Measurements from ENCODE around the gene LPCAT2.

The LPCAT2 gene

GRCh38 chr16:55543472-55543871 is 34.6 kb downstream of the LPCAT2 start:
- Histone ChIP-seq H3K4me1 (ENCODE audit: control insufficient read depth in 1 of 2, insufficient read depth in 2 of 2, low read length in 2 of 2) (no peaks in the 10 kb centered on the region), H3K9me3 (ENCODE audit: control insufficient read depth in 1 of 2, low read length in 2 of 2) (no peaks in the 10 kb centered on the region), H3K9ac (ENCODE audit: low read depth in 1 of 2, low read length in 2 of 2) (no peak overlapping the region), H3K27ac (ENCODE audit: low read depth, low read length) (no peak overlapping the region), H3K4me3 (ENCODE audit: low read depth in 1 of 2, low read length in 2 of 2) (no peak overlapping the region), H3K27me3 (ENCODE audit: control insufficient read depth in 1 of 2, insufficient read depth in 2 of 2, low read length in 2 of 2) (no peaks in the 10 kb centered on the region), H3K36me3 (ENCODE audit: control insufficient read depth in 1 of 2, insufficient read depth in 2 of 2, low read length in 2 of 2) (peaks cover 0 to 2% of the 10 kb centered on the region in 2 donors)

GRCh38 chr16:55552621-55553020 is 43.7 kb downstream of the LPCAT2 start:
- Histone ChIP-seq H3K9me3 (ENCODE audit: control insufficient read depth in 1 of 2, low read length in 2 of 2) (no peaks in the 10 kb centered on the region), H3K27ac (ENCODE audit: low read depth, low read length) (no peak overlapping the region), H3K9ac (ENCODE audit: low read depth in 1 of 2, low read length in 2 of 2) (no peak overlapping the region), H3K4me3 (ENCODE audit: low read depth in 1 of 2, low read length in 2 of 2) (no peak overlapping the region), H3K36me3 (ENCODE audit: control insufficient read depth in 1 of 2, insufficient read depth in 2 of 2, low read length in 2 of 2) (no peaks in the 10 kb centered on the region), H3K27me3 (ENCODE audit: control insufficient read depth in 1 of 2, insufficient read depth in 2 of 2, low read length in 2 of 2) (no peaks in the 10 kb centered on the region), H3K4me1 (ENCODE audit: control insufficient read depth in 1 of 2, insufficient read depth in 2 of 2, low read length in 2 of 2) (no peaks in the 10 kb centered on the region)

- Histone ChIP-seq H3K27ac (ENCODE audit: low read depth, low read length) (no peak overlapping the region), H3K4me1 (ENCODE audit: control insufficient read depth in 1 of 2, insufficient read depth in 2 of 2, low read length in 2 of 2) (no peaks in the 10 kb centered on the region), H3K9me3 (ENCODE audit: control insufficient read depth in 1 of 2, low read length in 2 of 2) (no peaks in the 10 kb centered on the region), H3K4me3 (ENCODE audit: low read depth in 1 of 2, low read length in 2 of 2) (no peak overlapping the region), H3K27me3 (ENCODE audit: control insufficient read depth in 1 of 2, insufficient read depth in 2 of 2, low read length in 2 of 2) (no peaks in the 10 kb centered on the region), H3K9ac (ENCODE audit: low read depth in 1 of 2, low read length in 2 of 2) (no peak overlapping the region), H3K36me3 (ENCODE audit: control insufficient read depth in 1 of 2, insufficient read depth in 2 of 2, low read length in 2 of 2) (no peaks in the 10 kb centered on the region)
Observed at GRCh38 chr16:55555436-55555835, 46.6 kb downstream of the LPCAT2 start.

- H3K4me3 ChIP-seq (ENCODE audit: low read depth in 1 of 2, low read length in 2 of 2): no peak overlapping the region
- H3K27me3 ChIP-seq (ENCODE audit: control insufficient read depth in 1 of 2, insufficient read depth in 2 of 2, low read length in 2 of 2): no peaks in the 10 kb centered on the region
- no peaks in the 10 kb centered on the region for H3K4me1 ChIP-seq (ENCODE audit: control insufficient read depth in 1 of 2, insufficient read depth in 2 of 2, low read length in 2 of 2)
- H3K36me3 ChIP-seq (ENCODE audit: control insufficient read depth in 1 of 2, insufficient read depth in 2 of 2, low read length in 2 of 2): no peaks in the 10 kb centered on the region
- H3K9me3 ChIP-seq (ENCODE audit: control insufficient read depth in 1 of 2, low read length in 2 of 2): no peaks in the 10 kb centered on the region
- H3K9ac ChIP-seq (ENCODE audit: low read depth in 1 of 2, low read length in 2 of 2): no peak overlapping the region
- H3K27ac ChIP-seq (ENCODE audit: low read depth, low read length): no peak overlapping the region
Observed at GRCh38 chr16:55557186-55557585, 48.3 kb downstream of the LPCAT2 start.

GRCh38 chr16:55559233-55559632 is 50.4 kb downstream of the LPCAT2 start:
- H3K4me1 ChIP-seq (ENCODE audit: control insufficient read depth in 1 of 2, insufficient read depth in 2 of 2, low read length in 2 of 2): no peaks in the 10 kb centered on the region
- no peak overlapping the region for H3K9ac ChIP-seq (ENCODE audit: low read depth in 1 of 2, low read length in 2 of 2)
- H3K27me3 ChIP-seq (ENCODE audit: control insufficient read depth in 1 of 2, insufficient read depth in 2 of 2, low read length in 2 of 2): no peaks in the 10 kb centered on the region
- no peaks in the 10 kb centered on the region for H3K9me3 ChIP-seq (ENCODE audit: control insufficient read depth in 1 of 2, low read length in 2 of 2)
- H3K36me3 ChIP-seq (ENCODE audit: control insufficient read depth in 1 of 2, insufficient read depth in 2 of 2, low read length in 2 of 2): no peaks in the 10 kb centered on the region
- no peak overlapping the region for H3K27ac ChIP-seq (ENCODE audit: low read depth, low read length)
- H3K4me3 ChIP-seq (ENCODE audit: low read depth in 1 of 2, low read length in 2 of 2): no peak overlapping the region

- no peaks in the 10 kb centered on the region for H3K27me3 ChIP-seq (ENCODE audit: control insufficient read depth in 1 of 2, insufficient read depth in 2 of 2, low read length in 2 of 2)
- H3K4me1 ChIP-seq (ENCODE audit: control insufficient read depth in 1 of 2, insufficient read depth in 2 of 2, low read length in 2 of 2): no peaks in the 10 kb centered on the region
- H3K27ac ChIP-seq (ENCODE audit: low read depth, low read length): no peak overlapping the region
- H3K9ac ChIP-seq (ENCODE audit: low read depth in 1 of 2, low read length in 2 of 2): no peak overlapping the region
- H3K36me3 ChIP-seq (ENCODE audit: control insufficient read depth in 1 of 2, insufficient read depth in 2 of 2, low read length in 2 of 2): no peaks in the 10 kb centered on the region
- H3K9me3 ChIP-seq (ENCODE audit: control insufficient read depth in 1 of 2, low read length in 2 of 2): no peaks in the 10 kb centered on the region
- H3K4me3 ChIP-seq (ENCODE audit: low read depth in 1 of 2, low read length in 2 of 2): no peak overlapping the region
Observed at GRCh38 chr16:55559933-55560516, 51.2 kb downstream of the LPCAT2 start.

GRCh38 chr16:55561319-55561848 is 52.5 kb downstream of the LPCAT2 start:
- Histone ChIP-seq H3K4me1 (ENCODE audit: control insufficient read depth in 1 of 2, insufficient read depth in 2 of 2, low read length in 2 of 2) (no peaks in the 10 kb centered on the region), H3K36me3 (ENCODE audit: control insufficient read depth in 1 of 2, insufficient read depth in 2 of 2, low read length in 2 of 2) (no peaks in the 10 kb centered on the region), H3K9me3 (ENCODE audit: control insufficient read depth in 1 of 2, low read length in 2 of 2) (no peaks in the 10 kb centered on the region), H3K27me3 (ENCODE audit: control insufficient read depth in 1 of 2, insufficient read depth in 2 of 2, low read length in 2 of 2) (no peaks in the 10 kb centered on the region), H3K4me3 (ENCODE audit: low read depth in 1 of 2, low read length in 2 of 2) (no peak overlapping the region), H3K27ac (ENCODE audit: low read depth, low read length) (no peak overlapping the region), H3K9ac (ENCODE audit: low read depth in 1 of 2, low read length in 2 of 2) (no peak overlapping the region)

GRCh38 chr16:55562936-55563335 is 54.1 kb downstream of the LPCAT2 start:
- Histone ChIP-seq H3K27me3 (ENCODE audit: control insufficient read depth in 1 of 2, insufficient read depth in 2 of 2, low read length in 2 of 2) (no peaks in the 10 kb centered on the region), H3K9me3 (ENCODE audit: control insufficient read depth in 1 of 2, low read length in 2 of 2) (no peaks in the 10 kb centered on the region), H3K4me1 (ENCODE audit: control insufficient read depth in 1 of 2, insufficient read depth in 2 of 2, low read length in 2 of 2) (no peaks in the 10 kb centered on the region), H3K27ac (ENCODE audit: low read depth, low read length) (no peak overlapping the region), H3K36me3 (ENCODE audit: control insufficient read depth in 1 of 2, insufficient read depth in 2 of 2, low read length in 2 of 2) (peaks cover 0 to 4% of the 10 kb centered on the region in 2 donors), H3K9ac (ENCODE audit: low read depth in 1 of 2, low read length in 2 of 2) (no peak overlapping the region), H3K4me3 (ENCODE audit: low read depth in 1 of 2, low read length in 2 of 2) (no peak overlapping the region)

GRCh38 chr16:55563797-55564196 is 54.9 kb downstream of the LPCAT2 start:
- Histone ChIP-seq H3K27ac (ENCODE audit: low read depth, low read length) (no peak overlapping the region), H3K36me3 (ENCODE audit: control insufficient read depth in 1 of 2, insufficient read depth in 2 of 2, low read length in 2 of 2) (peaks cover 0 to 4% of the 10 kb centered on the region in 2 donors), H3K27me3 (ENCODE audit: control insufficient read depth in 1 of 2, insufficient read depth in 2 of 2, low read length in 2 of 2) (no peaks in the 10 kb centered on the region), H3K9ac (ENCODE audit: low read depth in 1 of 2, low read length in 2 of 2) (no peak overlapping the region), H3K9me3 (ENCODE audit: control insufficient read depth in 1 of 2, low read length in 2 of 2) (no peaks in the 10 kb centered on the region), H3K4me3 (ENCODE audit: low read depth in 1 of 2, low read length in 2 of 2) (no peak overlapping the region), H3K4me1 (ENCODE audit: control insufficient read depth in 1 of 2, insufficient read depth in 2 of 2, low read length in 2 of 2) (no peaks in the 10 kb centered on the region)

GRCh38 chr16:55565086-55565485 is 56.2 kb downstream of the LPCAT2 start:
- H3K9ac ChIP-seq (ENCODE audit: low read depth in 1 of 2, low read length in 2 of 2): no peak overlapping the region
- H3K27ac ChIP-seq (ENCODE audit: low read depth, low read length): no peak overlapping the region
- H3K27me3 ChIP-seq (ENCODE audit: control insufficient read depth in 1 of 2, insufficient read depth in 2 of 2, low read length in 2 of 2): no peaks in the 10 kb centered on the region
- no peaks in the 10 kb centered on the region for H3K9me3 ChIP-seq (ENCODE audit: control insufficient read depth in 1 of 2, low read length in 2 of 2)
- H3K36me3 ChIP-seq (ENCODE audit: control insufficient read depth in 1 of 2, insufficient read depth in 2 of 2, low read length in 2 of 2): peaks cover 0 to 4% of the 10 kb centered on the region in 2 donors
- no peak overlapping the region for H3K4me3 ChIP-seq (ENCODE audit: low read depth in 1 of 2, low read length in 2 of 2)
- no peaks in the 10 kb centered on the region for H3K4me1 ChIP-seq (ENCODE audit: control insufficient read depth in 1 of 2, insufficient read depth in 2 of 2, low read length in 2 of 2)

Measured in duodenal mucosa (tissue), 2 donors.